Stimulated activated CD8-positive, alpha-beta memory T cell treated with anti-CD3 and anti-CD28 coated beads, Interleukin-7, amount 100 ng/mL, for 1 hour (primary cell): ENCODE measurements around the gene CCDC188.

Experiments used
- DNase-seq, 2 donors: peaks; one replicate each; pipeline ENCODE4 v3.0.0-alpha.2; 2020; ENCODE audit warnings: low read depth in 2 of 2

The CCDC188 gene

DNA sequence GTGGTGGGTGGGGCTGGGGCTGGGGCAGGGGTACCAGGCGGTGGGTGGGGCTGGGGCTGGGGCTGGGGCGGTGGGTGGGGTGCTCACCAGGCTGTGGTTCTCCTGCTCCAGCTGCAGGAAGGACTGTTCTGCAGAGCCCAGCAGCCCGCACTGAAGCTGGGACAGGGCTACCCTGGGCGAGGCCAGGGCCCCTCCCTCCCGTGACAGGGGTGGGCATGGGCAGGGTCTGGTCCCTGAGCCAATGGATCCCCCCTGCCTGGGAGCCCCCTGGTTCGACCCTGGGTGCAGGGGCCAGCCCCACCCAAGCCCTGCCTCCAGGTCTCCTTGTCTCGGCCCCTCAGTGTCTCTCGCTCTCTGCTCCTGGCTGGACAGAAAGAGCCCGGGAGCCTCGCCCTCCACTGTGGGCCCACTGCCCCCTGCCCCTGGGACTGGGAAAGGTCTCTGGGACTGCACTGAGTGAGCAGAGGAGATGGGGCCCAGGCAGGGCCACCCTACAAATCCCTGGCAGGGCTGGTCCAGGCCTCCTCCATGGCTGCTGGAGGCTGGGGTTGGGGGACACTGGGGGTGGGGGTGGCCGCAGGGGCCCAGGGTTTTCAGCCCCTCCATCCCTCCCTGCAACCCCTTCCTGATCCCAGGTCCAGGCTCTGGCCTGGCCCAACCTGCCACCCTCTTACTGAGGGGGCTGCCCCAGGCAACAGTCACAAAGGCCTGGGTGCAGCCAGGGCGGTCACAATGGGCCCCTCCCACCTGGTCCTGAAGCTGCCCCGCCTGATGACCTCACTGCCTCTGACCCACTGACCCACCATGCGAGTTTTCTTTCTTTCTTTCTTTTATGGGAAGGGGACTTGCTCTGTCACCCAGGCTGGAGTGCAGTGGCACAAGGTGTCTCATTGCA, at the start of gene CCDC188:
CCDC188 (minus strand) TSS at position 675 of the 895 bp plus-strand sequence; CDS start at position 606, 69 bp downstream.
- DNase-seq: no peak

DNA sequence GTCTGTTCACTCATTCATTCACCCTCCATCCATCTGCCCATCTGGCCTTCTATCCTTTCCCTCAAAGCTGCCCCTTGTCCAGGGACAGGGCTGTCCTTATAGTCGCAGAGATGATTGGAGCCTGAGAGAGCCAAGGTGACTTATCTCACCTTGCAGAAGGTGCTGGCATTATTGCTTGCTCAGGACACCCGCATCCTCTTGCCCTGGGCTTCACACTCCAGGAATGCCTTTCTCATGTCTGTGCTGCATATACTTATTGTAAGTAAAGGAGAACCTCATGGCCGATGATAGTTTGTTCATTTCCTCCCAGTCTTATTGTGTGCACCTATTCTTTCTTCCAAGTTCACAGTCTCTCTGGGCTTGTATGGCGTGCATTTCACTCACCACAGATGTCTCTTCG, 49.1 kb upstream of the CCDC188 start:
- DNase-seq: no peak

DNA sequence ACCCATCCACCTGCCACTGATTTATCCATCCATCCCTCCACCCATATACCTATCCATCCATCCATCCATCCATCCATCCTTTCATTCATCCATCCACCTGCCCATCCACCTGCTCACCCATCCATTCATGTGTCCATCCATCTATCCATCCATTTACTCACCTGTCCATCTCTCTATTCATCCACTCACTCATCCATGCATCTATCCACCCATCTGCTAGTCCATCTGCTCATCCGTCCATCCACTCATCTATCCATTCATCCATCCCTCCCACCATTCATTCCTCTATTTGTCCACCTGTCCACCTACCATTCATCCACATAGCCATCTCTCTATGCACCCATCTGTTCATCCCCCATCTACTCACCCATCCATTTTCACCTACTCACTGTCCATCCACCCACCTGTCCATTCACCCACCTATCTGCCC, 48.6 kb upstream of the CCDC188 start:
- DNase-seq: no peak

DNA sequence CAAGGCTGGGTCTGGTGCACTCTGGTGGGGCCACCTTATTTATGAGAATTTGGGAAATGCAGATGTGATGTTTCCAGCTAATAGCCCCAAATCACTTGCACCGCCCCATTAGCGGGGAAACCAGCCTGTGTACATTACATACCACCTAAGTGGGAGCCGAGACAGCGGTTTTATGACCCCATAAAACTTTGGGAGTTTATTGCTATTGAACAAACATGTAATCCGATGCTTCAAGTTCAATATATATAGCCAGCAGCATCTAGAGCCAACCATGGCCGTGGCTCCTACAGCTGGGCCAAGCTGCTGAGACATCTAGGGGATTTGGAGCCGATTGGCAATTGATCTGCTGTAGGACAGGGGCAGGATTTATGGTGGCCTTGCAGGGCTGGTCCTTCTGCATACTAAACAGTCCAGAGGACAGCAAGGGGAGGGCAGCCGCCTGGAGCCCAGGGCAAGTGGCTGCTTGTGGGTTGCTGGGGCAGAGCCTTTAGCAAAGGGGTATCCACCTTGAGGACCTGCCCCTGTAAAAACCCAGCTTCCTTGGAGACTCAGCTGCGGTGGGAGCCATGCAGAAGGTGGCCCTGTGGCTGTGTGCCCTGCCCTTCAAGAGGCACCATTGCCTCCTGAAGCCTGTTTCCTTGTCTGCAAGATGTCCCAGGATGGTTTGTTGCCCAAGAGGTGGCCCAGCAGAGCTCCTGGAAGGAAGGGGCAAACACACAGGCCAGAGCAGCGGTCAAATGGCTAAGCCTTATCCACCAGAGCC, 47.9 kb upstream of the CCDC188 start:
- no peak for DNase-seq

DNA sequence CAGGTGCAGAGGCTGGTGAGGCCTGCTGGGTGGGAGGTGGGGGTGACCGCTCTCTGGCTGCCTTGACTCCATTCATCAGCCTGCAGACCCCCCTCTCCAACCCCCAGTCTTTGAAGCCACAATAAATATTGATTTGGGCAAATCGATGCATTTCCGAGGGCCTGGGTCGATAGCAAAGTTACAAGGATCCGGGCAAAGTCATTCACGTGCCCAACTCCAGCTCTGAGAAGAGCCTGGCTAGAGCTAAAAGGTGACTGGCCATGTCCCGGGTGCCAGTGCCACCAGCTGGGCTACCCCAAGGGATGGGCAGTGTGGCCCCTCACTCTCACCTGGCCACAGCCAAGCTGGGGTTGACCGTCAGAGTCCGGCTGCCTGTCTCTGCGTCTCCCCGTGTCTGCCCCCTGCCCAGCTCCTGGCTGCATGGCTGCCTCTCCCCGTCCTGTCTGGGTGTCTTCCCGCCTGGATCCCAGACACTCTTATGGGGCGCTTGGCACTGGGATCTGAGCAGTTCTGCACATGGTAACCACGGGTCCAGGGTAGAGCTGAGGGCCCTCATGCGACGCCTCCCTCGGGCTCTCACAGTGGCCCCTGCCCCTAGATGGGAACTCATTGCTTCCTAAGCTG, 46.7 kb upstream of the CCDC188 start:
- DNase-seq: no peak

DNA sequence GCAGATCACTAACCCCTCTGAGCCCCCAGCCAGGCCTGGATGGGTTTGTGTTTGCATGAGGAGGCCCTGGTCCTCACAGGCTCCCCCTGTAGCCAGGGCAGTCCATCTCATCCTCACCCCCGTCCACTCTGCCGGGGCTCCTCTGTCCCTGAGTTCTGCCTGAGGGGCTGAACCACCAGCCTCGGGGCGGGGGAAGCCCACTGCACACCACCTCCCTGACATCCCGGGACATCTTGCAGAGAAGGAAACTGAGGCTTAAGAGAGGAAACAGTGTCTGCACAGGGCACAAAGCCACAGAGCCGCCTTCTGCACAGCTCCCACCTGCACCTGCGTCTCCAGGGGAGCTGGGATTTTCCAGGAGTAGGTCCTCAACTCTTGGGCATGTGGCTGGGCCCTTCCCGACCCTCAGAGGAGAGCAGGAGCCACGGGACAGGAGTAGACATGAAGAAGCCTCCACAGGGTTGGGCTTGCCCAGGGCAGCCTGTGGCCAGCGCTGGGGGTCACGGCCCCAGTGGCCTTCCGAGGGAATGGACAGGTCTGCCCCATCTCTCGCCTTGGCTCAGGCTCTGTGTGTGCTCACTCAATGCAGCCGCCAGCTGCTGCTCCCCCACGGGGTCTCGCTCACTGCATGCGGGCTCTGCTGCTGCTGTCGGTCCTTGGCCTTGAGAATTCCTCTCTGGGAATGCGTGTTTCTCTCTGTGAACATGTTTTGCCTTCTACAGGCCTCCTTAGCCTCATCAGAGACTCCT, 45.4 kb upstream of the CCDC188 start:
- no peak for DNase-seq

DNA sequence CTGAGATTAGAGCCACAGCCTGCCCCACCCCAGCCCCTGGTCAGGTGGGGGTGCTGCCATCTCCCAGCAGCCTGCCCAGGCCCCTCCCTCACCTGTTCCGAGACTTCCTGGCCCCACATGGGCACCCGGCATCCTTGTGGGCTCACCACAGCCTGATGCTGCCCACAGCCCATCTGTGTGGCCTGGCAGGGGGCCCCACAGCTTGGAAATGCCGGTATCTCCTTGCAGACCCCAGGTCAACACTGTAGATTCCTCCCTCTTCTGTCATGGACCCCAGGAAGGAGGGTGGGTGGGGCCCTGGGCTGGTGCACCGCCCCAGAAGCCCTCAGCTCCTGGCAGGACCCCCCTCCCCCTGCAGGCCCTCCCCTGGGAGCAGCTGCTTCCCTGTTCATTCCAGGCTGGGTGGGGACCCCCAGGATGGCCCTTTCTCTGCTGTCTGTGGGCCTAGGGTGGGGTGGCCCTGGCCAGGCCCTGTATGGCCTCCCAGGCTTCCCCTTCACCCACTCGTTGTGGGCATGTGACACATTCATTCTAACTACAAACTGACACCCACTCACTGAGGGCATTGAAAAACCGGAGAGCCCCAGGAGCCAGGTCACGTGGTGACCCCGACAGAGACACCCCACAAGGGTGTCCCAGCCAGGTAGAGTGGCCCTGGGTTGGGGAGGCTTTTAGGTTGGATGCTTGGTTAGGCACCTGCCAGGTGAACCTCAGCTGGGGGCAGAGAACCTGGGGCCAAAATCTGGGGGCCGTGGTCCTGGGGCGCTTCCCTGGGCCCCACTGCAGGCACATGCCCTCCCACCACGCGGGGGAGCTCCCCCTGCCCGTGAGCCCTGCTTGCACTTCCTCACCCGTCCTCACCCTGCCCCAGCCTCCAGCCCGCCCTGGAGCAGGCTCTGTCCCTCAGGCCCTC, 44.1 kb upstream of the CCDC188 start:
- no peak for DNase-seq

DNA sequence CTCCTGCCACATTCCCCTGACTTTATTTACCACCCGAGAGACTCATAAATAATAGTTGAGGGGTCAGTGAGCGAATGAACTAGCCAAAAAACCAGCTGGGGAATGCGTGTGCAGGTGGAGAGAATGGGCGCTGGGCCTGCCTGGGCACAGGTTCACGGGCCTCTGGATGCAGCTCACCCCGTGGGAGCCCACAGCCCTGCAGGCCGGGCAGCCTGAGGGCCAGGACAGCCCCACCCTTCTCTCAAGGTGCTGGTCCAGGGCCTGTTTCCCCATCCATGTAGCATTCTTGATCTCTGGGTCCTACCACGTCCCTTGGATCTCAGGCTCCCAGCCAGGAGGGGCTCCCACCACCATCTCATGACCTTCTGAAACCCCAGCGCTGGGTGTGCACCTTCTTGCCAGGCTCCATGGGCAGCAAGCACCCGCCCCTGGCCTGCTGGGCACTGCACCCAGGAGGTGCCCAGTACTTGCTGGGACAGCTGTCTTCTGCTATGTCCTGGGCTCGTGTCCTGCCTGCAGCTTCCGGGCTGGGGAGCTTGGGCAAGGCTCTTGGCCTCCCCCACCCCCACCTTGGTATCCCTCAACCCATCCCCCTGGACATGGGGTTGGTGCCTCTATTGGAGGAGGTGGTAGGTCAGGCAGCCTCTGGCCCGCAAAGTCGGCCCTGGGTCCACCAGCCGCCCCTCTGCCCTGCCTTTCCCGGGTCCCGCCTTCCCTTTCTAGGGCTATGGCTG, 43.1 kb upstream of the CCDC188 start:
- DNase-seq: no peak

DNA sequence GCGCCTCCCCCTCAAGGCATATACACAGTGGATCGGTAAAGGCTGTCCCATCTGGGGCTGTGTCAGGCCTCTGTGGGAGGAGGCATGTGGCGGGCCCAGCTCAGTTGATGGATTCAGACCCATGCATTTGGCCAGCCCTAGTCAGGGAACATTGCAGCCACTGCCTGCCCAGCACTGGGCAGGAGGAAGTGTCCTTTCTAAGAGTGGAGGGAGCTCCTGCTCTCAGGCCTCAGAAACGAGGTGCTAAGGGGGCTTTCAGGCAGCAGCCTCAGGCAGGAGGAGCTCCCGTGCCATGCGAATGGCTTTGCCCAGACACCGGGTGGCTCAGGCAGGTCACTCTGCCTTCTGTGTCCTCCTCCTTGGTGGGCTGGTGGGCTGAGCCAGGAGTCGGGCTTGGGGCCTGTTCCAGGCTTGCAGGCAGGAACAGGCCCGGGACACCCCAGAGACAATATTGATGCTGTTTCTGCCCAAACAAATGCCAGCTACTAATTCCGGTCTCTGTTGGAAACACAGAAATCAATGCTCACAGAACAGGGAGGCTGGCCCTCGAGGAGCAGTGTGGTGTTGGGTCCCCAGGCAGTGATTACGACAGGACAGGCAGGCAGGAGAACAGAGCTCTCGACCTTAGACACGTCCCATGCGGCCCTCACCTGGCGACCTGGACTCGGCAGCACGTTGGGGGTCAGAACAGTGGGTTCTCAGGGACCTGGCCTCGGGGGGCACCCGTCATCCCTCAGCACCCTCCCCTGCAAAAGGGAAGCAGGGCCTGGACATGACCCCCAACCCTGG, 42.3 kb upstream of the CCDC188 start:
- no peak for DNase-seq

DNA sequence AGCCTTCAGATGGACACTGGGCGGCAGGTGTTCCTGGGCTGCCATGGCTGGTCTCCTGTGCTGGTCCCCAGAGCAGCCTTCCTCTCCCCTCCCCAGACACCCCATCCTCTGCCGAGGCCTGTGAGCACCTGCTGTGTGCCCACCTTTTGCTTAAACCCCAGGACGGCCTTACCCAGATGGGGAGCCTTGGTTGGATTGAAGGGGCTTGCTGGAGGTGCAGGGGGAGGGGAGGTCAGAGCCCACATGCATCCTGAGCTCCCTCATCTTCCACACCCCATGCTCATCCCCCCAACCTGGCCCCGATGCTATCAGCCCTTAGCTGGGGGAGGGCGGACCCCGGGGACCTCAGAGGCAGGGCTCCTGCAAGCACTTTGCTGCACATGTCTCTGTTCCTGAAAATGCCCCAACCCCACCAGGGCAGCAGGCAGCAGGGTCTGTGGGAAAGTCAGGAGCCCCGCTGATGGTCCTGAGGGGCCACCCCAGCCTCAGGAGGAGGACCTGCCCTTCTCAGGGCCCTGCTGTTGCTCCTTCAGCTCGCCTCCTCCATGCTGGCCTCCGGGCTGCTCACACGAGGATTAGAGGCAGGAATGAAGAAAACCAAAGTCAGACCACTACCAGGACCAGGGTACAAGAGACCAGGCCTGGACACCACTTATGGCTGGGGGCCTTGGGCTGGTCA, 41.6 kb upstream of the CCDC188 start:
- DNase-seq: no peak

DNA sequence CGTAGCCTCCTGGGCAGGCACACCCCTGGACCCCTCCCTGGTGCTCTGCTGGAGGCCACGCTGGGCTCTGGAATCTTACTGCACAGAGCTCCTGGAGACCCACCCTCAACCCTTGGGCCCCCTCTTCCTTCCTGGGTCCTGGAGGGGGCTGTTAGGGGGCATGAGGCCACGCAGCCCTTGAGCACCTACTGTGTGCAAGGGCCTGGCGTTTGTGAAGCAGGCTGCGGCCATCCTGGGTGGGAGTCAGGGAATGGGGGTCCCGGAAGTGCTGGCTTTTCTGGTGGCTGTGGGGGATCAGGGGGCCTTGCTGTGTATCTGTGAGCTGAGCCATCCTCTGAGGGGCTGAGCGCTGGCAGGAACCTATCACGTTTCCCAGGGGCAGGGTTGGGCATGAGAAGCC, 40.9 kb upstream of the CCDC188 start:
- DNase-seq: no peak

DNA sequence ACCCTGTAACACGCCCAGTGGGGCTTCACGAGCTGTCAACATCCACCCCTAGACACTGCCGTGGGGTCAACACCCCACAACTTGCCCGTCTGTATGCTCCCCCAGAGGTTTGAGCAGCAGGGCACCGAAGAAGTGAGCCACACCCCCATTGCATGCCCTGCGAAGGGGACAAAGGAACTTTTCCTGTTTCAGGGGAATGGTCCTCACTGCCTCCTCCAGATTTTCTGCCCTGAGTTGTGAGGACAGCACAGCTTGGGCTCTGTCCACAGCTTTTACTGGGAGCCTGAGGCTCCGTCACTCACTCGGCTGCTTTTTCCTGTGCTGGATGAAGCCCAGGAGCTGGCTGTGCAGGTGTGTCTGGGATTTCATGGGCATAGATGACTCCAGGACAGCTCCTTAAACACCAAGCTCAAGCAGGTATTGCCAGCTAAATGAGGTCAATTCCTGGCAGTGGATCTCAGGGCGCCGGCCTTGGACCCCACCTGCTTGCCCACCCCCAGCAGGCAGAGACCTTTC, 40.2 kb upstream of the CCDC188 start:
- no peak for DNase-seq

DNA sequence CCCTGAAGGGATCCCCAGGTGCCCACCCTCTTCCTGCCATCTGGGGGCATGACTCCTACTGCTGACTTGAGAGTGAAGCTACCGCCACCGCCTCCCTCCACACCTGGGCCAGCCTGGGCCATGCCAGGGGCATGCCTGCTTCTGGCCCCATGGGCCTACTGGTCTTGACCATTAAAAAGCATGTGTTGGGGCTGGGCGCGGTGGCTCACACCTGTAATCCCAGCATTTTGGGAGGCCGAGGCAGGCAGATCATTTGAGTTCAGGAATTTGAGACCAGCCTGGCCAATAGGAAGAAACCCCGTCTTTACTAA, 37.7 kb upstream of the CCDC188 start:
- no peak for DNase-seq

DNA sequence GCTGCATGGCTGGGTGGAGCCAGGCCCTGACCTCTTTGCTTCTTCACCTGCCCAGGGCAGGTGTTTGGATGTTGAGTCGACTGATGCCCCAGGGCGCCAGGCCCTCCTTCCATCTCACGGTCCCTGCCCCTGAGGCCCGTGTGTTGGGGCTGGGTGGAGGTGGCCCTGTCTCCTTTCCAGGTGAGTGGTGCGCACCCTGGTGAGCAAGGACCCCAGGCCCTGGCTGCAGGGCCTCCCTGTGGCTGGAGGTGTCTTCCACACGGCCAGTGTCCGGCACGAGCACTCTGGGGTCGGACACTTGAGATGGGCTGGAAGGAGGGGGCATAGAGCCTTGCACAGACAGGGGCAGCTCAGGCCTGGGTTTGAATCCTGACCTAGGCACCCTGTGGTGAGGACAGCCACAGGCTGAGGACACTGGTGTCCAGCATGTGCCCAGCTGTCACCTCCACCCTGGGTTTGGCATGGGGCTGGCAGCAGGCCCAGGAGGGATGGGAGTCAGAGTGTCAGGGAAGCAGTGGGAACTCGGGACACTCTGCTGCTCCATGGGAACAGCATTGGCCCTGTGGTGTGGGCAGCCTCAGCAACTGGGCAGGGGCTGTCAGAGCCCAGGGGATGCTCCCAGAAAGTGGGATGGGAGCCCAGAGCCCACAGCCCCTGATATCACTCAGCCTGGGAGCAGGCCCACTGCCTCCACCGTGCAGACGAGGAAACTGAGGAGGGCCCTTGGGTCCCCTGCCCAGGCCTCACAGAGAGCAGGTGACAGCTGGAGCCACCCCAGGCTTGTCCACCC, 37.1 kb upstream of the CCDC188 start:
- no peak for DNase-seq

DNA sequence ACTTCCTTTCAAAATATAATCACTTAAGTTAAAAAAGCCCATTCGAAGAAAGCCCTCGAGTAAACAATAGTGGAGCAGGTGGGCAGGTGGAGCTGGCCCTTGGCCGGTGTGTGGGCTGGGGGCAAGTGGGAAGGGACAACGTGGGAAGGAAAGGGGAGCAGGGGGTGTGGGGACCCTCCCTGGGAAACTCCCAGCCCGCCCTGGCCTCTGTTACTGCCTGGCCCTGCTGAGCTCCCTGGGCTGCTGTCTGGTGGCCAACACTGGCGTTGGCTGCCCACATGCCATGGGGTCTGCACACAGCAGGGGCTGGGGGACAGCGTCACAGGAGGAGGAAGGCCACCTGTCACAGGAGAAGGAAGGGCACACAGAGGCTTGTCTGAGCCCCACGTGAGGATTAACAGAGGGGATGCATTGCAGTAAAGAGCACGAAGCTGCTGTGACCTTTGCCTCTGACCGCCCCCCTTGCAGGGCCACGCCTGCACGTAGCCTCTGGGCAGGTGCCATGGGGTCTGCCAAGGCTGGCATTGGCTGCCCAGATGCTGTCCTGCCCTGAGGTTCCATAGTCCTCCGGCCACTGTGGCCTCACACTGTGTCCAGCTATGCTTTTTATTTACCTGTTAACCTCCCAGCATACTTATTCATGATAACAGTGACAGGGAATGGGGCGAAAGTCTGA, 36.2 kb upstream of the CCDC188 start:
- DNase-seq: no peak

DNA sequence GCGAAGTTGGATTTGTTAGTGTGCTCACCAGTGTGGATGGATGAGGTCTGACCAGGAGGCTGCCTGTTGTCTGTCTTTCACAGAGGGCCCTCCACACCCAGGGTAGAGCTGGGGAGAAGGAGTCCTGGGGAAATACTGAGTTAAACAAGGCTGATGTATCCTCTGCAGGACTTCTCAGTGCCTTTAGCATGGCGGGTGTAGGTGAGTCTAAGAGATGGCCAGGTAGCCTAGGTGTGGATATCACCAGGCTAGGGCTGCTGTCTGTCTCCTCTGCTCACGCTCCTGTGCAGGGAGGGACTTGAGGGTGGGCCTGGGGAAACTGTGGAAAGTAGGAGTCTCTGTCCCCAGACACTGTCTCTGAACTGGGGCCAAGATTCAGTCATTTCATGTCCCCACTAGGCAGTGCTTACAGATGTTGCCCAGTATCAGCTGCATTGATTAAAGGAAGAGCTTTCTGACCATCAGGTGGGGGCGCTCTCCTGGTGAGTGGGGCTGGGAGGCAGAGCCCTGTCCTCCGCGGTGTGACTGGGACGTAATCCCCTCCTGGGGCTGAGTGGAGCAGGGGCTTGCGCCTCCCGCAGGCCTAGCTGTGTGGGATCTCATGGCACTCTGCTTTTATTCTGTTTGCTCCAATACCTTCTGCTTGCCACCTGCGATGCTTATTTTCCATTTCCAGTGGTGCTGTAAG, 35.5 kb upstream of the CCDC188 start:
- DNase-seq: no peak

DNA sequence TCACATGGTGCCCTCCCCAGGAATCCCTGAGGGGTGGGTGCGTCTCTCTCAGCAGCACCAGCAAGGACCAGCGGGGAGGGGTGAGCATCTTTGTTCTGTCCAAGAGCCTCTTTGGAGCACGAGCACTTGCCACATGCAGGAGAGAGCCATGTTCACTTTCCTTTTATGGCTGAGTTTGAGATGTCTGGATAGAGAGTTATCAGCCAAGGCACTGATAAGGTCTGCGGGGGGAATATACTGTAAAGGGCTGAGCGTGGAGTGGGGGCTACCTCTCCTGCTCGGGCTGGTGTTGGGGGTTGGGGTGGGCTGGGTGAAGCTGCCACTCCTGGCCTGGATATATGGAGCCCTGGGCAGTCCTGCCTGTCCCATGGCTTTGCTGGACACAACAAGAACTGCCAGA, 34.9 kb upstream of the CCDC188 start:
- DNase-seq: no peak
